Activated B cell treated with CpG ODN at 0.5 μM for 24 hours (primary cell): ENCODE results near the gene SLC6A8. TPM values are rescaled to one million over a fixed set of nuclear protein-coding genes. Genes with fewer than 3 reads are reported as not detected.

Source experiments
- ATAC-seq: fragments of 200-7000 bp; cut with Tn5 transposase; one replicate; pipeline ENCODE4 v1.10.0; 2021; ENCODE audit warnings: low read depth, mild to moderate bottlenecking, moderate library complexity
- CTCF ChIA-PET: fragments of 350-600 bp; sonication (Branson Sonifier 250); formaldehyde crosslinking; loops from one replicate; lab custom pipeline; 2021; ENCODE audit warnings: antibody characterized with exemption; lab: Charles Lee
- POLR2A ChIA-PET: fragments of 350-600 bp; sonication (Branson Sonifier 250); formaldehyde crosslinking; loops from one replicate; lab custom pipeline; 2021; ENCODE audit warnings: antibody characterized with exemption; lab: Charles Lee
- DNase-seq: peaks from one replicate; pipeline ENCODE4 v3.0.0; 2022
- H3K27ac Mint-ChIP-seq: one replicate; pipeline ENCODE4 v1.8.0; 2020; ENCODE audit warnings: mixed read lengths
- H3K27me3 Mint-ChIP-seq: one replicate; pipeline ENCODE4 v1.8.0; 2021; ENCODE audit warnings: mixed read lengths
- H3K36me3 Mint-ChIP-seq: one replicate; pipeline ENCODE4 v1.8.0; 2021; ENCODE audit warnings: low read depth, mixed read lengths
- H3K4me1 Mint-ChIP-seq: one replicate; pipeline ENCODE4 v1.8.0; 2021; ENCODE audit warnings: mixed read lengths
- H3K4me3 Mint-ChIP-seq: one replicate; pipeline ENCODE4 v1.8.0; 2020; ENCODE audit warnings: mild to moderate bottlenecking, mixed read lengths
- H3K9me3 Mint-ChIP-seq: one replicate; pipeline ENCODE4 v1.8.0; 2020; ENCODE audit warnings: mixed read lengths
- intact Hi-C: fragments of 100-400 bp; cut with micrococcal nuclease; formaldehyde crosslinking; loops from one replicate; pipeline ENCODE4 v1.15.1; 2024
- total RNA-seq: library from RNA; stranded (reverse); gene quantifications from 2 replicates; pipeline ENCODE4 v1.2.3, GENCODE V29; 2022
- TF ChIP-seq, protein P1 (sequence below): fragments of 200-600 bp; IDR thresholded peaks from one replicate; pipeline ENCODE4 v1.8.0; 2022; ENCODE audit warnings: antibody characterized with exemption, mild to moderate bottlenecking

The SLC6A8 gene
- total RNA-seq, 1 donor from 2014 or later, result 1.2 TPM

DNA sequence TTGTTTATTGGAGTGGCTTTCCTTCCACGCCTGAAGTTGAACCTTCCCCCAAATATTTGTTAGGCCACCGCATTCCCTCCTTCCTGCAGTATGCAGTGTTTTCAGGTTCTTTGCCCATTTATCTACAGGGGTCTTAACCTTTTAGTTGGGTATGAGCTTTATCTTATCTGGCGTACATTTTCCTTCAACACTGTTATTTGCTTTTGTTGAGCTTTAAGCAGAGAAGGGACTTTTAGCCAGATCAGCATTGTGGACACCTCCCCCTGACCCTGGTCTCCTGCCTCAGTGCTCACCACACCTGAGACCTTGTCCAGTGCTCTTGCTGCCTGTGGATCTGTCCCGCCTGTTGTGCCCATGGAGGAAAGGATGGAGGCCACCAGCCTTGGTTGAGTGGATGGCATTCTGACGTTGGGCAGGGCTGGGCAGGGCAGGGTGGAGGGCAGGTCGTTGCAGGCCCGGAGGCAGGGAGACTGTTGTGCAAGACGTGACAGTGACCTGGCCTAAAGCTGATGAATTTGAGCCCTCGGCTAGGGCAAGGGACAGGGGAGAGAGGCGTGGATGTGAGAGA is 41.7 kb upstream of the SLC6A8 start:
- peaks cover 13% of the 10 kb centered on the region for H3K4me1 Mint-ChIP-seq
- intact Hi-C loops, result loop anchor here (5.0 to 10.0 kb wide), 2 partner anchors 51 to 704 kb away; partner anchors contain the start of gene CCNQ
- no peak overlapping the region for H3K27ac Mint-ChIP-seq
- H3K9me3 Mint-ChIP-seq, result no peaks in the 10 kb centered on the region
- DNase-seq (no peak), ATAC-seq (no peak)
- H3K36me3 Mint-ChIP-seq, result no peaks in the 10 kb centered on the region
- TF ChIP-seq, protein P1, sequence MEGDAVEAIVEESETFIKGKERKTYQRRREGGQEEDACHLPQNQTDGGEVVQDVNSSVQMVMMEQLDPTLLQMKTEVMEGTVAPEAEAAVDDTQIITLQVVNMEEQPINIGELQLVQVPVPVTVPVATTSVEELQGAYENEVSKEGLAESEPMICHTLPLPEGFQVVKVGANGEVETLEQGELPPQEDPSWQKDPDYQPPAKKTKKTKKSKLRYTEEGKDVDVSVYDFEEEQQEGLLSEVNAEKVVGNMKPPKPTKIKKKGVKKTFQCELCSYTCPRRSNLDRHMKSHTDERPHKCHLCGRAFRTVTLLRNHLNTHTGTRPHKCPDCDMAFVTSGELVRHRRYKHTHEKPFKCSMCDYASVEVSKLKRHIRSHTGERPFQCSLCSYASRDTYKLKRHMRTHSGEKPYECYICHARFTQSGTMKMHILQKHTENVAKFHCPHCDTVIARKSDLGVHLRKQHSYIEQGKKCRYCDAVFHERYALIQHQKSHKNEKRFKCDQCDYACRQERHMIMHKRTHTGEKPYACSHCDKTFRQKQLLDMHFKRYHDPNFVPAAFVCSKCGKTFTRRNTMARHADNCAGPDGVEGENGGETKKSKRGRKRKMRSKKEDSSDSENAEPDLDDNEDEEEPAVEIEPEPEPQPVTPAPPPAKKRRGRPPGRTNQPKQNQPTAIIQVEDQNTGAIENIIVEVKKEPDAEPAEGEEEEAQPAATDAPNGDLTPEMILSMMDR, result no peak
- ChIA-PET POLR2A (no interaction called here), CTCF (interaction anchor here (0.8 to 0.9 kb wide), 2 partner anchors 35 to 92 kb away, joined by 3 to 4 read pairs; no protein-coding TSS in a partner anchor)
- H3K4me3 Mint-ChIP-seq, result no peak overlapping the region
- peaks cover 12% of the 10 kb centered on the region for H3K27me3 Mint-ChIP-seq

GRCh38 chrX:153646620-153647373 is 40.9 kb upstream of the SLC6A8 start, which contains the start of gene DUSP9:
Gene DUSP9 (plus strand): TSS chrX:153647203. CDS start chrX:153647954, 751 bp downstream.
- DNase-seq, result no peak
- H3K36me3 Mint-ChIP-seq, result no peaks in the 10 kb centered on the region
- H3K9me3 Mint-ChIP-seq, result no peaks in the 10 kb centered on the region
- H3K4me1 Mint-ChIP-seq, result peaks cover 8% of the 10 kb centered on the region
- ChIA-PET CTCF (interaction anchor here (0.8 to 1.2 kb wide), 4 partner anchors 36 to 107 kb away, joined by 3 to 4 read pairs (median 4); no protein-coding TSS in a partner anchor), POLR2A (interaction anchor here (0.6 to 0.8 kb wide), 2 partner anchors 21 to 37 kb away, joined by 3 to 4 read pairs; no protein-coding TSS in a partner anchor)
- no peak within 1 kb of the TSS for H3K4me3 Mint-ChIP-seq
- TF ChIP-seq, protein P1, result no peak
- ATAC-seq, result peak; percentile 41
- intact Hi-C loops, result loop anchor here (5.0 to 10.0 kb wide), 2 partner anchors 52 to 704 kb away; partner anchors contain the start of gene CCNQ
- no peak within 1 kb of the TSS for H3K27ac Mint-ChIP-seq
- peaks cover 8% of the 10 kb centered on the region for H3K27me3 Mint-ChIP-seq

GRCh38 chrX:153647461-153648357 is 40.0 kb upstream of the SLC6A8 start:
- no peaks in the 10 kb centered on the region for H3K36me3 Mint-ChIP-seq
- ATAC-seq (no peak), DNase-seq (no peak)
- TF ChIP-seq, protein P1, result no peak
- no peaks in the 10 kb centered on the region for H3K9me3 Mint-ChIP-seq
- H3K4me1 Mint-ChIP-seq, result peaks cover 6% of the 10 kb centered on the region
- intact Hi-C loops, result loop anchor here (2.0 to 10.0 kb wide), 3 partner anchors 15 to 705 kb away; partner anchors contain the start of gene CCNQ
- CTCF ChIA-PET, result interaction anchor here (1.1 to 3.5 kb wide), 5 partner anchors 11 to 109 kb away, joined by 3 to 13 read pairs (median 4); no protein-coding TSS in a partner anchor
- H3K4me3 Mint-ChIP-seq, result no peak overlapping the region
- POLR2A ChIA-PET, result interaction anchor here (0.6 to 0.8 kb wide), 2 partner anchors 20 to 38 kb away, joined by 3 to 4 read pairs; no protein-coding TSS in a partner anchor
- no peak overlapping the region for H3K27ac Mint-ChIP-seq
- peaks cover 7% of the 10 kb centered on the region for H3K27me3 Mint-ChIP-seq

- intact Hi-C loops, result loop anchor here (1.0 to 10.0 kb wide), 5 partner anchors 14 to 706 kb away; partner anchors contain the start of gene CCNQ
- ChIA-PET CTCF (interaction anchor here (1.2 to 3.5 kb wide), 4 partner anchors 10 to 110 kb away, joined by 3 to 13 read pairs (median 4); no protein-coding TSS in a partner anchor), POLR2A (no interaction called here)
- TF ChIP-seq, protein P1, result no peak
- DNase-seq (no peak), ATAC-seq (no peak)
- Mint-ChIP-seq H3K27ac (no peak overlapping the region), H3K4me1 (peaks cover under 1% of the 10 kb centered on the region), H3K9me3 (no peaks in the 10 kb centered on the region), H3K27me3 (peaks cover 2% of the 10 kb centered on the region), H3K36me3 (no peaks in the 10 kb centered on the region), H3K4me3 (no peak overlapping the region)
Measured at GRCh38 chrX:153648358-153649177, 39.2 kb upstream of the SLC6A8 start.
